ENCODE measurements around the gene MACF1. TPM values are rescaled to one million over a fixed set of nuclear protein-coding genes. Genes with fewer than 3 reads are reported as not detected.

Gene MACF1
- polyA plus RNA-seq, 1 of the 3 experiments (the other 2 are of a cell fraction): 37.6 TPM

GRCh38 chr1:39528082-39528481 is 323.6 kb downstream of the MACF1 start:
- ChIA-PET POLR2A (no interaction called here), CTCF (interaction anchor here (5.2 kb wide), 1 partner anchor 11 kb away, joined by 29 read pairs; no protein-coding TSS in a partner anchor)
- Histone ChIP-seq H3K4me1 (ENCODE audit: control insufficient read depth in 1 of 2, insufficient read depth in 2 of 2, low read depth in 1 of 2, low read length in 1 of 2) (no peaks in the 10 kb centered on the region), H2AFZ (ENCODE audit: low read depth) (no peak overlapping the region), H3F3A (replicated peaks; ENCODE audit: insufficient read depth) (no peaks in the 10 kb centered on the region), H3K79me2 (ENCODE audit: insufficient read depth) (no peaks in the 10 kb centered on the region), H3K4me3 (ENCODE audit: low read depth in 2 of 2, low read length in 1 of 2) (no peak overlapping the region), H3K9me3 (no peaks in the 10 kb centered on the region), H3K9ac (no peak overlapping the region), H4K20me1 (ENCODE audit: insufficient read depth) (no peaks in the 10 kb centered on the region), H3K36me3 (replicated peaks in 1 of 2; ENCODE audit: control insufficient read depth in 1 of 2, insufficient read depth in 2 of 2, low read length in 1 of 2) (peaks cover 11 to 18% of the 10 kb centered on the region in 2 experiments), H3K27me3 (ENCODE audit: insufficient read depth) (no peaks in the 10 kb centered on the region), H3K27ac (ENCODE audit: low read depth in 2 of 2, low read length in 1 of 2) (no peak overlapping the region), H3K4me2 (no peak overlapping the region), H3K9me2 (no peaks in the 10 kb centered on the region)
- no peak for DNase-seq
- TF ChIP-seq MXI1 (IDR thresholded peaks at IDR 0.05; ENCODE audit: low read depth, low read length): no peak
- TF ChIP-seq JUND (IDR thresholded peaks at IDR 0.05): no peak
- no peak for TF ChIP-seq PBX3 (IDR thresholded peaks at IDR 0.05)
- TF ChIP-seq IRF3 (IDR thresholded peaks at IDR 0.05; ENCODE audit: low read depth, low read length): no peak
- TF ChIP-seq RXRA (IDR thresholded peaks at IDR 0.05; ENCODE audit: borderline replicate concordance, low read depth): no peak
- TF ChIP-seq RCOR1 (IDR thresholded peaks at IDR 0.05; ENCODE audit: low read length): no peak
- no peak for TF ChIP-seq GATA2 (CRISPR knock-in tag; IDR thresholded peaks at IDR 0.05)
- no peak for TF ChIP-seq TCF12 (IDR thresholded peaks at IDR 0.05)
- no peak for TF ChIP-seq USF2 (IDR thresholded peaks at IDR 0.05; ENCODE audit: borderline replicate concordance, low read depth, low read length)
- no peak for TF ChIP-seq GABPA (IDR thresholded peaks at IDR 0.05; ENCODE audit: low read depth)
- 79% methylated on average over 4 of the region's 4 CpGs for WGBS (ENCODE audit: low lambda C conversion rate)

GRCh38 chr1:39529901-39530535 is 325.5 kb downstream of the MACF1 start:
- Histone ChIP-seq H3K4me1 (ENCODE audit: control insufficient read depth in 1 of 2, insufficient read depth in 2 of 2, low read depth in 1 of 2, low read length in 1 of 2) (no peaks in the 10 kb centered on the region), H3K9ac (no peak overlapping the region), H3K27me3 (ENCODE audit: insufficient read depth) (no peaks in the 10 kb centered on the region), H3K27ac (ENCODE audit: low read depth in 2 of 2, low read length in 1 of 2) (no peak overlapping the region), H3K9me2 (no peaks in the 10 kb centered on the region), H3K79me2 (ENCODE audit: insufficient read depth) (no peaks in the 10 kb centered on the region), H3K36me3 (replicated peaks in 1 of 2; ENCODE audit: control insufficient read depth in 1 of 2, insufficient read depth in 2 of 2, low read length in 1 of 2) (peaks cover 11 to 18% of the 10 kb centered on the region in 2 experiments), H4K20me1 (ENCODE audit: insufficient read depth) (no peaks in the 10 kb centered on the region), H2AFZ (ENCODE audit: low read depth) (no peak overlapping the region), H3K9me3 (no peaks in the 10 kb centered on the region), H3K4me3 (ENCODE audit: low read depth in 2 of 2, low read length in 1 of 2) (no peak overlapping the region), H3K4me2 (no peak overlapping the region), H3F3A (replicated peaks; ENCODE audit: insufficient read depth) (no peaks in the 10 kb centered on the region)
- CTCF ChIA-PET: interaction anchor here (5.2 kb wide), 1 partner anchor 9 kb away, joined by 29 read pairs; no protein-coding TSS in a partner anchor
- DNase-seq: no peak
- POLR2A ChIA-PET: no interaction called here
- TF ChIP-seq IRF3 (IDR thresholded peaks at IDR 0.05; ENCODE audit: low read depth, low read length) (no peak), NFIC (IDR thresholded peaks at IDR 0.05; ENCODE audit: borderline replicate concordance) (no peak), FOXM1 (IDR thresholded peaks at IDR 0.05; ENCODE audit: low read depth) (no peak), RXRA (IDR thresholded peaks at IDR 0.05; ENCODE audit: borderline replicate concordance, low read depth) (no peak), NRF1 (IDR thresholded peaks at IDR 0.05; ENCODE audit: low read depth, low read length) (no peak), MXI1 (IDR thresholded peaks at IDR 0.05; ENCODE audit: low read depth, low read length) (no peak), SMC3 (IDR thresholded peaks at IDR 0.05; ENCODE audit: low read depth, low read length) (no peak), TAF1 (IDR thresholded peaks at IDR 0.05; ENCODE audit: borderline replicate concordance, low read depth, low read length) (no peak), EZH2phosphoT487 (IDR thresholded peaks at IDR 0.05; ENCODE audit: borderline replicate concordance, low read depth) (no peak), CTCF (IDR thresholded peaks at IDR 0.05) (no peak), USF1 (IDR thresholded peaks at IDR 0.05; ENCODE audit: borderline replicate concordance, low read depth) (no peak), FOSL2 (IDR thresholded peaks at IDR 0.05; ENCODE audit: borderline replicate concordance, low read depth) (no peak), GABPA (IDR thresholded peaks at IDR 0.05; ENCODE audit: low read depth) (no peak)
- 85% methylated on average over 6 of the region's 10 CpGs for WGBS (ENCODE audit: low lambda C conversion rate)

Data from SK-N-SH (cell line).